HG02870 (cell line): ENCODE results near the gene MED9.

Experiments
- ATAC-seq: cut with Tn5 transposase; IDR thresholded peaks from one replicate; pipeline ENCODE4 v1.9.1; 2021; ENCODE audit warnings: mild to moderate bottlenecking, moderate library complexity; ENCODE audit not compliant: unreplicated experiment

The MED9 gene

DNA sequence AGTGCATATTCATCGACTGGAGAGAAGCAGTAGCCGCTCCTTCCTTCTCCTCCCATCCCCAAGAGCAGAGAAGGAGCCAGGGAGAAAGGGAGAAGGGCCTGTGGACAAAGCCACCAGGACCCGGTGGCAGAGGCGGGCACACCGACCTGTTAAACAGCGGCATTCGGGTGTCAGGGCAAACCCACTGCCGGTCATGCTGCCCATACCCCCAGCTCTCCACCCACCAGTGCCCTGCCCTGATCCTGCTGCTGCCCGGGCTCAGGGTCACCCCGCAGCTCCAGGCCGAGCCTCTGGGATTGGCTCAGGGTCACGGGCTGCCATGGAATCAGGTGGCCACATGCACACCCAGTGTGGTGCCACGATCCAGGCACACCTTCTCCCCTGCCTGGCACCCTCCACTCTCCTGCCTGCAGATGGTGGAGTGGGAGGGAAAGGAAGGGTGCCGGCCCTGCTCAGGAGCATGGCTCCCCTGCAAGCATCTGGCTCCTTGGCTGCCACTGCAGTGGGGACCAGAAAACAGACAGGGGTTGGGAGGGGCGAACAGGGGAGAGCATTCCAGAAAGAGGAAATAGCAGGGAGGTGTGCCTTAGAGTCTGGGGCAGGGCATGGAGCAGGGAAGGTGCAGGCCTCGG is 37.7 kb downstream of the MED9 start:
- no peak for ATAC-seq

DNA sequence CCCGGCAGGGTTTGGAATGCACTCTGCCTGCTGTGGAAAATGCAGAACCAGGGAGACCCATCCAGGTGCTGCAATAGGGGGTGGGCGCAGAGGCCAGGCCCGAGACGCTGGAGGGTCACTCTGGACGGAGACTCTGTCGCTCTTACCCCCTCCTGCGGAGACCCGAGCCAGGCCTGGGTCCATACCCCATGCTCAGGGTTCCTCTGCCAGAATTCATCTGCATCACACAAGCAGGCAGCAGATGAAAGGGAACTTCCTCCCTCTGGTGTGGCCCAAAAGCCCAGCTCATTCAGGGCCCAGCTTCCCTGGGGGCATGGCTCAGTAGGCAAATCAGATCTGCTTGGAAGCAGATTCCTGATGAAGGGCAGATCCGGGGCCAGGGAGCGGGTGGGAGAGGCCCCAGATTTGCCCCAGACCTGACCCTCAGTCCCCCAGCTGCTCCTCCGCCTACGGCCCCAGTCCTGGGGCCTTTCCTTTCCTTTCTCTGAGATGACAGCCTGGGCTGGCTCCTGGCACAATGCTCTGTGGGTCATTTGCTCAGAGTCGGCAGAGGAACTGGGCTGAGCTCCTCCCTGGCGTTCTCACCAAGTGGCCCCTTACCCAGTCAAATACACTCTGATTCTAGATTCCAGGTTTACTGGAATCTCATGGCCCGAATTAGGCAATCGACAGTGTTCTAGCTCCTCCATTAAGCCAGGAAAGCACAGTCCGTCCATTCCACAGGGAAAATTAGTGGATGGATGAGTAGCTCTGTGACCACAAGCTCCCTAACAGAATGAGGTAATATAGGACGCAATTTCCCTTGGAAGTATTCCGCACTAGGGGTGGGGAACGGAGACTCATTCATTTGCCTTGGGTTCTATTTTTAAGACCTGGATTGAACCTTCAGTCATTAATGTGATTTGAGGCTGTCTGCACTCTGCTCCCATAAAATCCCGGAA is 38.5 kb downstream of the MED9 start:
- ATAC-seq, result no peak

GRCh38 chr17:17515934-17516930 is 39.4 kb downstream of the MED9 start:
- ATAC-seq, result no peak

GRCh38 chr17:17516941-17517720 is 40.3 kb downstream of the MED9 start:
- ATAC-seq, result no peak

GRCh38 chr17:17518014-17518413 is 41.2 kb downstream of the MED9 start:
- no peak for ATAC-seq

DNA sequence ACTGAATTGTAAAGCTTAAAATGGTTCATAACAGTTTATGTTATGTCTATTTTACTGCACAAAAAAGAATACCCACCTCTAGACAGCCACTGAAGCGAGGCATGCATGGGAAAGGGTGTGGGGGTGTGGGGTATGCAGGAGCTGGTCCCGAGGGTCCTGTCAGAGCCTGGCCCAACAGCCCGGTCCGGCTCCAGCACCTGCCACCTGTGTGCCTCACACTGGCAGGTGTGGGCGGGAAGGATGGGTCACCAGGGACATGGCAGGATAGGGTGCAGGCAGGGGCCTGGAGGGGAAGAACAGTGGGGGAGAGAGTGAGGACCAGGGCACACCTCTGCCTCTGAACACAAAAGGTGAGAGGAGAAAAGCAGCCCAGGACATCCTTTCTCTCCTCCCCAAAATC is 42.2 kb downstream of the MED9 start:
- ATAC-seq, result no peak

DNA sequence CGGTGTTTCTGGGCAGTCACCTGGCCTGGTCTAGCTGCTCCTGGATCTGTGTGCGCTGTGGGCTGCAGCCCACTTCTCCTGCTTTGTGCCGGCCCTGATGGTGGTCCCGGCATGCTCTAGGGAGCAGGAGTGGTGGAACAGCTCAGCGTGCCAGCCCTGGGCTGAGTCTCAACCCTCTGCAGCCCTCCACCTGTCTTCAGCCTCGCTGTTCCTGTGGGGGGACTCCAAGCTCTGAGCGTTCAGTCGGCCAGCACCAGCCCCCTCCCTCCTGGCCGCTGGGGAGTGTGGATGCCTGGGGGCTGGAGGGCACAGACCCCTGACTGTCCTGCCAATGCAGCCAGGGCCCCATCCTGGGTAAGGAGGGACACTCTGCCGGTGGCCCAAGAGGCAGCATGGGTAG is 43.1 kb downstream of the MED9 start:
- no peak for ATAC-seq

GRCh38 chr17:17520599-17521232 is 43.9 kb downstream of the MED9 start:
- ATAC-seq, result no peak

GRCh38 chr17:17523001-17523730 is 46.4 kb downstream of the MED9 start:
- no peak for ATAC-seq

GRCh38 chr17:17523731-17524490 is 47.1 kb downstream of the MED9 start:
- ATAC-seq, result no peak

GRCh38 chr17:17525311-17525710 is 48.5 kb downstream of the MED9 start:
- no peak for ATAC-seq

DNA sequence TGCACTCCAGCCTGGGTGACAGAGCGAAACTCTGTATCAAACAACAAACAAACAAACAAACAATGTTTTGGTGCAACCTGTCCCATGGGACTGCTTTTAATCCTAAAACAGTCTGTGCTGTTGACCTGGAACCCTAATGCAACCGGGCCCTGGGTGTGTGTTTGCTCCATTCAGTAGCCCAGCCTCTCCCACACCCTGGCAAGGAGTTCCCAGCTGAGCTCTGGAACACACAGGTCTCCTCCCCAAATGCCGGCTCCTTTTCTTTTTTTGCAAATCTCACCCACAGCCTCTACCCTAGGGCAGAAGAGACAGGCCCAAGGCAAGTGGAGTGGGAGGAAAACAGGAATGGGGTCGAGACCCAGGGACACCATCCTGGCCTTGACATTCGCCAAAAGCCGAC is 49.2 kb downstream of the MED9 start:
- no peak for ATAC-seq

DNA sequence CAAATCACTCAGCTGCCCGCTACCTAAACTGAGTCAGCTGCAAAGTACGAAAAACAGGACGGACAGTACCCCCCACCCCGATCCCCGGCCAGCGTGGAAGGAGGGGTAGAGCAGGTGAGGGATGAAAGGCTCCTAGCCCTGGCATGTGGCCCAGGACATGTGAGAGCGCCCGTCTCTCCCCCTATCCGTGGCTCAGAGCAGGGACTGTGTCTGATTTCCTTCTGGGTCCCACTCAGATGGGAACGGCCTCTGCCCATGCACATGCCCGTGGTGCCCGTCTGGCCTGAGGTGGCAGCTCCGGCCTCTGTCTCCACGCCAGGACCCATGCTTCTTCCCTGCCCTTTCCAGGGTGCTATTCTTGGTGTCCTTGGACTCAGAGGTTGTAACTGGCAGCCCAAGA is 49.6 kb downstream of the MED9 start:
- no peak for ATAC-seq

GRCh38 chr17:17527534-17527933 is 50.7 kb downstream of the MED9 start:
- ATAC-seq, result no peak

DNA sequence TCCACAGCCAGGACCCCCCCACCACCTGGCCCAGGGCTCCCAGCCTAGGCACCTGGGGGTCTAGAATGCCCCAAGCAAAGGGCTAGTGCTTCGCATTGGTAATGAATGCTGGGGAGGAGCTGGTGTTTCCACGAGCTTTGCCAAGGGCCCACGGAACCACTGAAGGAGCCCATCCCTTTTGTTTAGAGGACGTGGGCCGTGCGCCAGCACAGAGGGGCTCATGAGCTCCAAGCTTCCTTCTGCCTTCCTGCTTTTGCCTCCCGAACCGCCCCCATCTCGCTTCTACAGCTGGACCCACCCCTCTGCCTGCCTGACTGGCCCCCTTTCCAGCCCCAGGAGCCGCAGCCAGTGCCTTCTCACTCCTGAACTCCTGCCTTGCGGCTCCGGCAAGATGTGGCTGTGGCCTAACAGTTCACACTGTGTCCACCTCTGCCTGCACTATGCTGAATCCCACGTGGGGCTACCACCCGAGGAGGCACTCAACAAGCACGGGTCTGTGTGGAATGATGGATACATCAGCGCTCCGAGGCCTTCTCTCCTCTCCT is 51.2 kb downstream of the MED9 start:
- ATAC-seq, result no peak

GRCh38 chr17:17528696-17529652 is 52.2 kb downstream of the MED9 start:
- no peak for ATAC-seq

GRCh38 chr17:17531156-17531555 is 54.4 kb downstream of the MED9 start:
- ATAC-seq, result no peak
